Fibroblast of skin of left quadriceps (primary cell): ENCODE measurements around the gene AJAP1.
"Not testable (repeated sequence)": the region's sequence is repeated elsewhere in the genome, so short reads cannot be mapped to it uniquely, and the experiment has no call there.

Experiments used
- DNase-seq, 2 experiments: peaks; one replicate each; pipeline ENCODE4 v3.0.0-alpha.2; 2013; ENCODE audit warnings: low read depth in 2 of 2

Gene AJAP1

DNA sequence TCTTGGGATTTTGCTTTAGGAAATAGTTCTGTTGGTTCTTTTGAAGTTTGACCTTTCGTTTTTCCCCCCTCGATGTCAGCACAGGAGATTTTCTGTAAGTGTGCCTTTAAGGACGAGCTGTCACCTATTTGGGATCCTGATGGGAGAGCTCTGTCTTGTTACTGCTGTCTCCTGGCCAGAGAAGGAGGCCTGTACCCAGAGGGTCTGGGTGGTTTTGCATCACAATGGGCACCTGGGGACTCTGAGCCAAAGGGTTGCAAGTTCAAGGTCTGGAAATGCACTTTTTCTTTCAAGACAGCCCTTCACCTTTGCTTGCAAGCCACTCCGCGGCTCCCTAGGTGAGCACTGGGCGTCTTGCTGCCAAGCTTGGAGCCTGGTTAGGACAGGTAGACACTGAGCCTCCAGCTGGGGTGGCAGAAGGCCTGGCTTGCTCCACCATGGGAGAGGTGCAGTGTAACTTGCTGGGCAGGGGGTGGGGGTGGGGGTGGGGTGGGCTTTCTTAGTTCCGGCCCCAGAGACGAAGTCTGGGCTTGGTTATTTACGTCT is 2.9 kb downstream of the AJAP1 start:
- DNase-seq = no peak

DNA sequence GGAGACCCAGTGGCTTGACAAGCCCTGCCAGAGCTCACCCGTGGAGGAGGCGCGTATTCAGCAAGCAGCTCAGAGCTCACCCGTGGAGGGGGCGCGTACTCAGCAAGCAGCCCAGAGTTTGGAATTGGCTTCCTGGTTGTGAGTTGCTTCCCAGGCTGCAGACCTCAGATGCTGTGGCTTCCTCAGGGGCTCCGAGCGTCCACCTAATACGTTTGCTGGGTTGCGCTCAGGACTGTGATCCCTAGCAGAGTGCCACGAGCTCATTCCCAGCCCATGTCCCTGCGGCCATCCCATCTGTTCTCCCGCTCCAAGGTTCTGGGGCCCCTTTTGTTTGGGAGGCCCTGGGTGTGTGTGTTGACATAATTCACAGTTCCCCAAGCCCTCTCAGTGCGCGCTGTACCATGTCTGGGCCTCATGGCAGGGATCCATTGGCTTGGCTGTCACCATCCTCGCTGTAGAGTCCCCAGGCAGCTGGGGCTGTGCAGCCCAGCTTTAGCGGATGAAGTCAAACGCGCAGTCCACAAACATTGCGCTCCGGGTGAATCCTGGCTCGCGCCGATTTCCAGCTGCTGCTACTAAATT is 3.6 kb downstream of the AJAP1 start:
- DNase-seq = no peak

DNA sequence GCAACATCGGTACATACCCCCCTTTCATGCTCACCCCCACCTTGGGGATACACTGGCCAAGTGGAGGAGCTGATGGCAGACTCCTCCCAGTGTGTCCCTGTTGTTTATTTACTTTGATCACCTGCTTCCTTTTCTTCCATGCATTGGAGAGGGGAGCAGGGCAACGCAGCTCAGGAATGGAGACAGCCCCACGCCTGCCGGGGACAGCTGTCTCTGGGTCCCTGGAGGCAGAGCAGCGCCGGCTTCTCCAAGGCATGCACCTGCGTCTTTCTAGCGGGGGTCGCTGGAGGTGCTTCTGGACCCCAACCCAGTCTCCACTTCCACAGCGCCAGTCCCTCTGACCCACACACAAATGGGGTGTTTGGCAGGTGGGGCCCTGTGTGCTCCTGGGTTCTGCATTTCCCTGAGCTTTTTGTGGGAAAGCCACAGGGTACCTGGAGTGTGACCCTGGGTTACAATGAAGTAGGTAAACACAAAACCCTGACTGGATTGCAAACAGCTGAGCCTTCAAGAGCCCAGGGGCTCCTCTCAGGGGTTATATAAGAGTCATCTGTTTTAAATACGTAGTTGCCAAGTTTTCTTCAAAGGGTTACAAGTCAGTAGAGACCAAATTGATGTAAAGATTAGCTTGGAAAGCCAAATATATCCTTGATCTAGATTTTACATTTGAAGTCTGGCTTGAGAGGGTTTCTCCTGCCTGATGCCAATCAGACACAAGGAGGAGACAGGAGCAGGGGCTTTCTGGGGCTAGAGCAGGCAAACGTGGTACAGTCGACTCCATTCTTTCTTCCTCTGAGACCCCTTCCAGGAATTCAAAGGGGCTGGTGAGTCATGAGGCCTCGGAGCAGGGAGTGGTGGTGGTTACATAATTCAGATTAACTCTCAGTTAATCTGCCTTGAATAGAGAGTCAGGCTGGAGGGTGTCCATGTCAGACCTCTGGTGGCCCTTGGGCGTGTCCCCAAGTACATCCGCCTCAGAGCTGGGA is 4.5 kb downstream of the AJAP1 start:
- no peak for DNase-seq

DNA sequence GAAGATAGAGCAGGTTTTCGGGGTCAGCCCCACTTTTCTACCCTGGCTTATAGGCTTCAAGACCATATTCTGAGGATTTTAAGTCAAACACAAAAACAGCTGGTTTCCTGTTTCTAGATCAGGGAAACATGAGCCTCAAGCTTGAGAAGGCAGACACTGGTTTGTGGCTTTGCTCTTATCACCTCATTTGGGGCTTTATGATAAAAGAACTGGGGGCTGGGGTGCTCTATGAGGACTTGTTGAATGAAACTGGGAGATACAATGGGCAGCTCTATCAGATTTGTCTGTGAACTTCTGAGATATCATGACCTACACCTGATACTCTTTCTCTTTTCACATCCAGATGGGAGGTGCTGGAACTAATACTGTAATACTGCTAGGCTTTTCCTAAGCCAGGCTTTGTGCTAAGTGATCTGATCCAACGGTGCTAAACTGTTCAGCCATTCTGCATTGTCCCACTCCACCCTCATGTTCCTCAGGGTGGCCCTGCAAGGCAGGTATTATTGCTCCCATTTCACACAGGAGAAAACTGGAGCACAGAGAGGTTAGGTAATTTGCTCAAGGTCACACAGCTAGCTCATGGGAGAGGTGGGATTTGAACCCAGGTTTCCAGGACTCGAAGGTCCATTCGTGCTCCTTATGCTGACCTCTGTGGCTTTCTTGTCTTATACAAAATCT is 6.6 kb downstream of the AJAP1 start:
- DNase-seq = no peak

DNA sequence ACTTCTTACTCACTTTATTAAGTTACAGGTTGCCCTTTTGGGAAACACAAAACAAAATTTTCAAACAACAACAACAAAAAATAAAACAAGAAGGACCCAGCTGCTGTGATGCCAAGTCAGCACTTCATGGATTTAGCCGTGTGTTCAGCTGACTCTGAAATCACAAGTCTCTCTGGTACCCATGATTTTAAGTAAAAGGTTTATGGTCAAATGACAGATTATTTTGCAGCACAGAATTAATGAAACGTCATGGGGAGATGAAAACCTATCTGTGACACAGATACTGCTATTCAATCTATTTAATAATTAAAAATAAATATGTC is 7.1 kb downstream of the AJAP1 start:
- DNase-seq = no peak

DNA sequence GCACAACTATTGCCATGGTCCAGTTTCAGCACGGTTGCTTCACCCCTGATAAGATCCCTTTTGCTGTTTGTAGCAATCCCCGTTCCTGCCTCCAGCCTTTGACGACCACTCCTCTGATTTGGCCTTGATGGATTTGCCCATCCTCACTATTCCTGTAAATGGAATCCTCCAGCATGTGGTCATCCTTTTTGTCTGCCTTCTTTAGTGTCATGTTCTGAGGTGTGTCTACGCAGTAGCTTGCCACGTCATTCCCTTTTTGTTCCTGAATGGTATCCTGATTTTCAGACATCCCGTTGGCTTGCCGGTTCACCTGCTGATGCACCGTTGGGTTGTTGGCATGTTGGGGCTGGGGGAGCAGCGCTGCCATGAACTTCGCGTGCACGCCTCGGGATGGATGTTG is 7.8 kb downstream of the AJAP1 start:
- no peak for DNase-seq

DNA sequence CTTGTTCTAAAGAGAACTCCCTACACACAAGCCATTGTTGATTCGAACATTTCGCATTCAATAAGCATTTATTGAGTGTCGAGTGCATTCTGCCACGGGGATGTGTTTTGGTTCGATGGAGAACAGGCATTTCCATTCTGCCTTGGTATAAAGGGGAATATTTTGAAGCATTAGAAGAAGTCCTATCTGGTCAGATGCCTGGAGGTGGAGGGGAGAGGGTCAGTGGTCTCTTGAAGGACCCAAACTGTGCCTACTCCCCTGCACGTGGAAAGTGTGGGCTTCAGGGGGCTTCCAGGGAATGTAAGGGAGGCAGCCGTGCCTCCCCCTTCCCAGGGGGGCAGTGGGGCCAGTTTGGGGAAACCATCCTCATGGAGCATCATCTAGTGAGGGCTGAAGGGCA is 8.3 kb downstream of the AJAP1 start:
- no peak for DNase-seq

DNA sequence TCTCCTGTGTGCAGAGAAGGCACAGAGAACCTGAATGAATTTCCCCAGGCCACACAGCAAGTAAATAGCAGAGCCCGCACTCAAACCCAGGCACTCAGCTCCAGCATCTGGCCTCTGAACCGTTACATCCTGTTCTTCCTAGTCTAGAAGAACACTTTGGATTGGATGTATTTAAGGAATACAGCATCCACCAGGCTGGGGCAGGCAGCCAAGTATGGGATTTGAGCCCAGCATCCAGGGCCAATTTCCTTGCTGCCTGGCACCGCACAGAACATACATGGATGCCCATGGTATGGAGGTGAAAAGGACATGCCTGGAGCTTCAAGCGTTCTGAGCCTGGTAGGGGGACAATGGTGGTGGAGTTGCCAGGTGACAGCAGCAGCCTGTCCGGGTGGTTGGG is 9.7 kb downstream of the AJAP1 start:
- no peak for DNase-seq

DNA sequence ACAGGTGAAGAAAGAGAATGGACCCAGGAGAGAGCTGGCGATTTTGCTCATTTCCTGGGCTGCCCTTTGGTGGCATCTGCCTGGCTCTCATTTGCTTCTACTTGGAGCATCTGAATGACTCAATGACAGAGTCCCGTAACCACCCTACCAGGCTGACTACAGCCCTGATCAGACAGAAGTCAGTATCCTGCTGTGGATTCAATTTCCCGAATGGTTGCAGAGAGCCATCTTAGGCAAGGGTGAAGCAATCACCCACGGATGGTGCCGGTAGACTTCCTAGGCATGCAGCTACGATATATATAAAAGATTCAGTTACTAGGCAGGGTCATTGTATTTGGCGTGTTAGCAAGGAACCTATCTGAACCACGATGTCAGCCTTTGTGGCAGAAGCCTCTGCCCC is 10.2 kb downstream of the AJAP1 start:
- no peak for DNase-seq

DNA sequence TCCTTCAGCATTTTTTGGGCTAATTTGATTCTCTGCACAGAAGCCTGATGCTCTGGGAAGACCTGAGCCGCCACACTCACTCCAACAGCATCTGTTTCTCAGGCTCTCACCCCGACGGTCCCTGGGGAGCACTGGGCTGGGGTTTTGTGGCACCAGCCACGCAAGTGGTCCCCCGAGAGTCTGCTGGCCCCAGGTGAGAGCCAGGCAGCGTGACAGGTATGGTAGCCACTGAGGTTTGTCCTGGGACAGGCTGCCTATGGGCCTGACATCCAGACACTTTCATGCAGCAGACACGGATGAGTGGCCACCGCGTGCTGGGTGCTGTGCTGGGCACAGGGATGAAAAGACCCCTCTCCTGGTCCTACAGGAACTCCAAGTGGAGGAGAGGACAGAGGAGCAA is 11.0 kb downstream of the AJAP1 start:
- DNase-seq = no peak

DNA sequence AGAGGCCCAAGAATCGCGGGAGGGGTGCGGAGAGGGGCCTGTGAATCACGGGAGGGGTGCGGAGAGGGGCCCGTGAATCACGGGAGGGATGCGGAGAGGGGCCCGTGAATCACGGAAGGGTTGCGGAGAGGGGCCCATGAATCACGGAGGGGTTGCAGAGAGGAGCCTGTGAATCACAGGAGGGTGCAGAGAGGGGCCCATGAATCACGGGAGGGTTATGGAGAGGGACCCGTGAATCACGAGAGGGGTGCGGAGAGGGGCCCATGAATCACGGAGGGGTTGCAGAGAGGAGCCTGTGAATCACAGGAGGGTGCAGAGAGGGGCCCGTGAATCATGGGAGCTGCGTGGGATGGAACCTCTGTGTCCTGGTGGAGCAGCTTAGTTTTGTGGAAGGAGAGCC is 12.3 kb downstream of the AJAP1 start:
- DNase-seq = not testable (repeated sequence)

DNA sequence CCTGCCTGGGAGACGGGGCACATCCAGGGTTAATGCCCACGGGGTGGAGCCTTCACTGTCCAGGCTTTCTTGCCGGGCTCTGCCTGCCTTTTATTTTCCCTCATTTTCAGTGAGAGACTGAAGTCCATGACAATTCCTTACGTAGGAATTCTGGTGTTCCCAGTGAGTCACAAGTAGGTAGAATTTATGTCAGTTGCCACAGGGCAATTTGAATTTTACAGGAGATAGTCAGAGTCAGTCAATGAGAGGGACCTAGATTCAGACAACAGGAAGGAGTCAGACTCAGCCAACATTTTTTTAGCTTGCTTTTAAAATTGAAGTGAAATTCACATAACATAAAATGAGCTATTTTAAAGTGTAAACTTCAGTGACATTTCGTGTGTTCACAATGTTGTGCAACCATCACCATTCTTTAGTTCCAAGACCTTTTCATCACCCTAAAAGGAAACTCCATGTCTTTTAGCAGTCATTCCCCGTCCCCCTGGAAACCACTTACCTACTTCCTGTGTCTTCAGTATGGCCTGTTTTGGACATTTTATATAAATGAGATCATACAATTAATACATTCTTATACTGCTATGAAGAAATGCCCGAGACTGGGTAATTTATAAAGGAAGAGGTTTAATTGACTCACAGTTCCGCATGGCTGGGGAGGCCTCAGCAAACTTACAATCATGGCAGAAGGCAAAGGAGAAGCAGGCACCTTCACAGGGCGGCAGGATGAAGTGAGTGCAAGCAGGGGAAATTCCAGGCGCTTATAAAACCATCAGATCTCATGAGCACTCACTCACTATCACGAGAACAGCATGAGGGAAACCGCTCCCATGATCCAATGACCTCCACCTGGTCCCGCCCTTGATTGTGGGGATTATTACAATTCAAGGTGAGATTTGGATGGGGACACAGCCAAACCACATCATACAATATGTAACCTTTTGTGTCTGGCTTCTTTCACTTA is 14.6 kb downstream of the AJAP1 start:
- DNase-seq = peak; percentile 79 to 81

DNA sequence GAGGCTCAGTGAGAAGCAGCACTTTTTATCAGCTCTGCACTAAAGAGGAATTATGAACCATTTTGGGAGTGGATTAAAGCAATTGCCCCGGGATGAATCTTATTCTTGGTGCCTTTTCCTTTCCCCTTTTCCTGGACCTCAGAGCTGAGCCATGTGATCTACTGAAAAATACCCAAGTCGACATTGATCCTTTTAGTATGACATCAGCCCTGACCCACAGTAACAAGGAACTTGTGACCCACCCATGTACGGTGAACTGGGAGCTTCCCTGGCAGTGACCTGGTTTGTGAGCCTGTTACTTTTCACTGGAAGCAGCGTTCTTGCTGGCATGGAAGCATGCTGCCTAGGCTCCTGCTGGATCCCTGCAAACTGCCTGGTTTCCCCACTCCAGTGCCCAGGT is 15.9 kb downstream of the AJAP1 start:
- no peak for DNase-seq

DNA sequence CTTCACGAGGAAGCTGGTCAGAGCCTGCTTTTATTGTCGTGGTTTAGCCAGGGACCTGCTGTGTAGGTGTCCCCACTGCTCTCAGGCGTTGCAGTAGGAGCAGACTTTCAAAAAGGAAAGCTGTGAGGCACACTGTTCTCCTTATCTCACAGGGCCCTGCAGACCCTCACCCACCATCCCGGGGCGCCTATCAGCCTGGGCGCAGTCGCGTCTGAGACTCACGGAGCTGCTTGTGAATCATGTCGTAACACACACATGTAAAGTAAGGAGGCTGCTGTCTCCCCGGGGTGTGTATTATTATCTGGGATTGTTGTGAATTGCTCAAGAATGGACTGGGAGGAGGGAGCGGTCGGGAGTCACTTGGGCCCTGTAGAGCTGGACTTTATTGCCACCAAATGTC is 17.4 kb downstream of the AJAP1 start:
- DNase-seq = no peak

DNA sequence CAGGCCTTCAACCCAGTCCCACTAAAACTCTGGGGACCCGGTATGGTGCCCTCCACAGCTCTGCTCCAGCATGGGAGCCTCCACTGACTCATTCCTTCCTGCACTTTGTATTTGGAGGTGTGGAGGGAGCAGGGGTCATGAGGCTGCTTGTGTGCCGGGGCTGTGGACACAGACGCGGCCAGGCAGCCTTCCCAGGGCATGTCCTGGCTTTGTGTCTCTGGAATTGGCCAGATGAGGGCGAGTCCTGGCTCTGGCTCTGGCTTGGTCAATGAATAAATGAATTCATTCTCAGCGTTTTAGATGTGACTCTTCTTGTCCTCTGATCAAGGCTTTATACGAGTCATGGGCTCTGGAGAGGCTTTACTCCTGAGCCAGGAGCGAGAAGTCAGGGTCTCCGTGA is 19.1 kb downstream of the AJAP1 start:
- DNase-seq = no peak

DNA sequence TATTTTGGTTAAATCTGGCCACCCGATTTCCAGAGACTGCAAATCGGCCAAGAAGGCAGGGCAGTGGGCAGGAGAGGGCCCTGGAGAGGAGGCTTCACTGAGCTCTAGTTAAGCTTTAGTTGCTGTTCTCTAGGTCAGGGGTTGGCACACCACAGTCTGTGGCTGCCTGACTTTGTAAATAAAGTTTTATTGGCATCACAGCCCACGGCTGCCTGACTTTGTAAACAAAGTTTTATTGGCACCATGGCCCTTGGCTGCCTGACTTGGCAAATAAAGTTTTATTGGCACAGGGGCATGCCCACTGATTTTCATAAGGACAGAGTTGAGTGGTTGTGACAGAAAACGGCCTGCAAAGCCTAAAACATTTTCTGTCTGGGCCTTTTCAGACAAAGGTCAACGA is 19.7 kb downstream of the AJAP1 start:
- no peak for DNase-seq

DNA sequence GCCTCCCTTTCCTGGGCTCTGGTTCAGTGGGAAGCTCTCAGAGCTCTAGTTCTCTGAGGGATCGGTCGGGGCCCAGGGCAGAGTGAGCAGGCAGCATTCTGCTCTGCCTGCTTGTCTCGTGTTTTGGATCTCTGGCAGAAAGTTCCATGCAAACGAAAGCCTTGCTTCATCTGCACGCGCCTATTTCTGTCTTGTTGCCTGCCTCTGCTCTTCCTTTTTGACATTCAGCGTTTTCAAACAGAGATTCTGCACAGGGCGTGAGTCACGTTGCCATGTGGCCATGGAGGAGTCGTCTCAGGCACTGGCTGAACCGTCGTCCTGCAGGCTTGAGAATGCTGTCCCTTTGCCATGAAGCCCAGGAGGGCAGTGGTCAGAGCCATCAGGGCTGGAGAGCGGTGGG is 20.3 kb downstream of the AJAP1 start:
- DNase-seq = no peak

DNA sequence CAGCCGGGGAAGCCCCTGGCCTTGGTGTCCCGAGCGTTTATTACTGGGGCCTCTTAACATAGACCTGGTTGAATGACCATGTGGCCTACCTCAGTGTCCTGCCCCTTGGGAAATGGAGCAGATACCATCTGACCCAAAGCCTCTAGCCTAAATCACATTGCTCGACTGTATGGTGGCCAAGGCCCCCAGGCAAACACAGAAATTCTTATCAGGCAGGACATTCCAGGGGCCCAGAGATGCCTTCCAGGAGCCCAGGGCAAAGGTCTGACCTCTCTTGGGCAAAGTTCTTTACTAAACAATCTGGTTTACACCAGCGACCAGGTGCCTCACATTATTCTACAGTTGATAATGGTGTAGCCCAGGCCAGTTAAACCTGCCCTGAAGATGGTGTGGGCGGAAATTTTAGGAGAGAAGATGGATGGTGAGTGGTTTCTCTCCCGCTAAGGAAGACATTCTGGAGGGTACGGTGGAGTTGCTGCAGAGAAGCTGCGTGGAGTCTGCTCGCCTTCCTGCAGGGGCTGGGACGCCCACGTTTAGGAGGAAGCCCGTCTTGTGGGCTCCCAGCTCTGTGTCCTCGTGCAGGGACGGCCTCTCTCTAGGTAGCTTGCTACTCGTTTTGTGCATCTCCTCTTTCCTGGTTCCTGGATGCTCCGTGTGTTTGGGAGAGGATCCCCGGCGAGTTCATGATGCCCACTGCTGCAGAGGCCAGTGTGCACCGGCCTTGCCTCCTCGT is 21.2 kb downstream of the AJAP1 start:
- DNase-seq = no peak

DNA sequence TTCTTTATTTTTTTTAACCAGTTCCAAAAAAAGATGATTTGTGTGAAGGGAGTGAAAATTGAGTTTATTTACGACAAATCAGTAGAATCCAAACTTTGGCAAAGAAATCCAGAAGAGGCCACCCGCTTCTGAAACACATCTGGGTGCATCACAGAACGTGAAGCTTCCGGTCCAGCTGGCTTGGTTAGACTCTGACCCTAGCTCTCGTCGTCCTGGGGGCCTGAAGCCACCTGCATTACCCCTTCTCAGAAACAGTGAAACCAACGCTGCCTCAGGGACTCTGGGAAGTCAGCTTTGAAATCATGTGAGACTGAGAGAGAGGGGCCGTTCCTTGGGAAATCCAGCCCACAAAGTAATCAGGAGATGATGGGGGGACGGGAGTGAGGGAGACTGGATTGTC is 21.8 kb downstream of the AJAP1 start:
- DNase-seq = no peak

DNA sequence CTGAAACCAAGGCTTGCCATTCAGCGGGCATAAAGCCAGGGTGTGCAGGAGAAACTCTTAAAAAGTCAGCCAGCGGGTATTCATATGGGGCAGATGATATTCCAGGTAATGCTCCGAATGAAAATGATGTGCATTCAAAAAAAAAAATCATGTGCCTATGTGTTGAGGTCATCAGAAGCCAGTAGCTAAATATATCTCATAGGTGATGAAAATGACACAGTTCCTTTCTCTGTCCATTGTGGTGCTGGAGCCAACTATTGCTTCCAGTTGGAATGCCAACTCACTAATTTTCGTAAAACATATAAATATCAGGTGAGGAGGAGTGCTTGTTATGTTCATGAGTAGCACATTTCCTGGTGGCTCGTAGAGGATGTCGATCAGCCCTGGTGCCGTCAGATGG is 23.2 kb downstream of the AJAP1 start:
- DNase-seq = no peak
